Activated CD8-positive, alpha-beta memory T cell treated with anti-CD3 and anti-CD28 coated beads for 1 hour (primary cell): Measurements from ENCODE around the gene ATP6V1G2.

Experiments used
- DNase-seq, 2 donors: peaks; one replicate each; pipeline ENCODE4 v3.0.0-alpha.2; 2020; ENCODE audit warnings: low read depth in 1 of 2; ENCODE audit errors: extremely low read depth in 1 of 2

ATP6V1G2 gene

DNA sequence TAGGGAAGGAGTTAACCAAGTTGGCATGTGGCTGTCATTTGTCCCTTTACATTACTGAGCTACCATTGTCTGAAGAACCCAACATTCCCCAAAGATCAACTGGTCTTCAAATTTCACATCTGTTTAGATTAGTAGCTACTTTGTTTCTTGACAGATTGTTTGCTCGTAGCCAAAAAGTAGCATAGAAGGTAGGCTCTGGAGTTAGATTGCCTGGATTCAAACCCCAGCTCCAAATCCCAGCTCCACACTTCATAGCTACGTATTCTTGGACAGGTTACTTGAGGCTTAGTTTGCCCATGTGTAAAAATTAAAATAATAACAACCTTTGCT, 2.1 kb upstream of the ATP6V1G2 start:
- DNase-seq = no peak

- DNase-seq = no peak
These were observed 1.5 kb upstream of the ATP6V1G2 start for GRCh38 chr6:31547727-31548543.

DNA sequence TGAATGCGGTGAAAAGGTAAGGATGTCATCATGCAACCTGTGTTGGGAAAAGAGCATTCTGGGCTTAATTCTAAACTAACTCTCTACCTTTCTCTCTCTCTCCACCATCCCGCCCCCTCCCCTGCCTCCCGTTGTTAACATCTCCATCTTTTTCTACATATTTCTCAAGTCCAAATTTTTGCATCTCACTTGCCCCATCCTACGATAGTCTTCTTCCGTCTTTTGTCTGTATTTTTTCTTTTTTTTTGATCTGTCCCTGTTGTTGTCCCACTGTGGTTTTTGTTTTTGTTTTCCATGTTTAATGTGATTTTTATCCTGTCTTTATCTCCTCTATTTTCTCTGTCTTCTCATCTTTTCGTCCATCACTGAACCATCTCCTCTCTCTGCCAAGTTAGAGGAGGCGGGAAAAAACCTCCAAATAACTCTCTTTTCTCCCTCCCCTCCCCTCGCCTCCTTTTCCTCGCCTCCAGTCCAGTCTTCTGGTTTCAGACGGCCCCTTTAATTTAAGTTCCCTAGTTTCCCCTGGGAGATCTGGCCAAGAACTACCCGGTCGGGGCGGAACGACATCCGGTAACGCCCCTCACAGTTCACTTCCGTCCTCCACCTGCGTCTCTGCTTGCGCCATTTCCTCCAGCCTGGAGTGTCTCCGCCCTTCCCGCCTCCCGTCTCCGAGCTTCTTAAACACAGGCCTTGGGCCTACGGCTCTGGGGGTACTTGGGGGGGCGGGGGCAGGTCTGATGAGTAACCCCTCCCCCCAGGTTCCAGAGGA, 734 bp upstream of the ATP6V1G2 start, which contains the start of gene NFKBIL1:
Gene NFKBIL1, plus strand, starts transcription at position 651 of the 769 bp plus-strand sequence. Its CDS starts 87 bp downstream, at position 738.
- DNase-seq = peak; percentile 77 to 81

DNA sequence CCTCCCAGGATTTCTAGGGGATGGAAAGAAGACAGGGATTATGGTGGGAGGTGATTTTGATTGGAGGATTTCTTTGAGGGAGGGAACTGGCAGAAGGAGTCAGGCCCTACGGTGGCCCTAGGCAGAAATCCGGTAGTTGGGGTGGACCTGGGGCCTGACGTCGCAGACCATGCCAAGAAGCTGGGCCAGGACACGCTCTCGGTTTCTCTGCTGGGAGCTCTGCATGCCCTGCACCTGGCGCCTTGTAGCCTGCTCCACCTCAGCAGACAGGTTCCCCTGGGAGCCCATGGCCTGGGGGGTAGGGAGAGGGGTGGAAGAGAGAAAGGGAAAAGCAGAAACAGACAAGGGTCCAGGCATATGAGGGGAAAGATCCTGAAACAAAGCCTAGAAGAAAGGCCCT, 1.1 kb downstream of the ATP6V1G2 start:
- no peak for DNase-seq

- DNase-seq = no peak
These were observed 1.7 kb downstream of the ATP6V1G2 start for GRCh38 chr6:31544676-31545075.

- no peak for DNase-seq
These were observed 2.8 kb downstream of the ATP6V1G2 start for GRCh38 chr6:31543639-31544038.

DNA sequence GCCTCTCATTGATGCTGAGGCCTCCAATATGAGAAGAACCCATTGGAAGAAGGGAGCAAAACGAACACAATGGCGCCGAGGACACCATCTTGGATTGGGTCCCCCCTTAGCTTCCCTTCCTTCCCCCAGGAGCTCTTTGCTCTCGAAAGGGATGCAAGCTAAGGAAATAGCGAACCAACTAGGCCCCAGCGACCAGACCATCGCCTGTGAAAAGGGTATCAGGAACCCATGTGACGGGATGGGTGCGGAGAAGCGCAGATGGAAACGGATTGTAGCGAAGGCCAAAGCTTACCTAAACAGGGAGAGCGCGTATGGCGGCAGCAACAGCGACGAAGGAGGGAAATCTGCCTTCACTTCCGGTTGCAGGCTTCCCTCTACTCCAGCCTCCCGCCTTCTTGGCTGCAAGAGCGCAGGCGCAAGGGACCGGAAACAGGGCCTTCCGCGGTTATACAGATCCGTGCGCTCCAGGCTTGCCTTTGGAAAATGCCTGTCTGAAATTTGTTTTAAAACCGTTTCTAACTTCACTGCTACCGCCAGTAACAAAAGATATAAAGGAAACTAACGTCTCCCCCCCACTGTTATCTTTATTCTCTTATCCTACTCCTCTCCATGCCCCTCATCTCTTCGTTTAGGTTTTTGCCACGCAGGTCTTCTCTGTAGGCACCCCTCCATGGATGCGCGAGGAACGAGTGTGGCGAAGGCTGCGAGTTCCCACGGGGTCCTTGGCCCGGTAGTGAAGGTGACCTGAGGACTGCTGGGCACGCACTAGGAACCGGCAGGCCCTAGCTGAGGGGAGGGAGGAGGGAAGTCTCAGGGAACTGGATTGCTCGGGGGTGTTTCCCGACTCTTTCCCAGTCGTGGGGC, 4.5 kb downstream of the ATP6V1G2 start, which contains the start of gene DDX39B:
Gene DDX39B, minus strand, starts transcription at position 346 of the 864 bp plus-strand sequence. CDS start 1,471 bp downstream, outside the sequence.
- DNase-seq = peak; percentile 84 to 89

GRCh38 chr6:31541059-31541657, 5.2 kb downstream of the ATP6V1G2 start:
- peak in 1 of 2 donors; percentile 47 for DNase-seq

GRCh38 chr6:31540640-31541039, 5.8 kb downstream of the ATP6V1G2 start:
- DNase-seq = no peak

GRCh38 chr6:31538805-31539400, 7.5 kb downstream of the ATP6V1G2 start:
- no peak for DNase-seq

GRCh38 chr6:31535538-31536324, 10.7 kb downstream of the ATP6V1G2 start:
- no peak for DNase-seq

- DNase-seq = no peak
These were observed 11.8 kb downstream of the ATP6V1G2 start for GRCh38 chr6:31534521-31535040.

DNA sequence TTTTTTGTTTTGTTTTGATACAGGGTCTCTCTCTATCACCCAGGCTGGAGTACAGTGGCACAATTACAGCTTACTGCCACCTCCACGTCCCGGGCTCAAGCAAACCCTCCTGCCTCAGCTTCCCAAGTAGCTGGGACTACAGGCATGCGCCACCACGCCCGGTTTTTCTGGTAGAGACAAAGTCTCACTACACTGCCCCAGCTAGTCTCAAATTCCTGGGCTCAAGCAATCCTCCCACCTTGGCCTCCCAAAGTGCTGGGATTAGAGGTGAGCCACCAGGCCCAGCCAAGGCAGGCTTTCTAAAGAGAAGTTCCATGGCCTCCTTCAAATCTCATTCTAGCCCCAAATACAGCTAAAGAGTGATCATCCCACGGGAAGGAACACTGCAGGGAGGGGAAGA, 12.4 kb downstream of the ATP6V1G2 start:
- no peak for DNase-seq

- no peak for DNase-seq
These were observed 13.0 kb downstream of the ATP6V1G2 start for GRCh38 chr6:31533455-31533841.

GRCh38 chr6:31532644-31533454, 13.6 kb downstream of the ATP6V1G2 start:
- DNase-seq = no peak

- no peak for DNase-seq
These were observed 14.4 kb downstream of the ATP6V1G2 start for GRCh38 chr6:31531771-31532643.

DNA sequence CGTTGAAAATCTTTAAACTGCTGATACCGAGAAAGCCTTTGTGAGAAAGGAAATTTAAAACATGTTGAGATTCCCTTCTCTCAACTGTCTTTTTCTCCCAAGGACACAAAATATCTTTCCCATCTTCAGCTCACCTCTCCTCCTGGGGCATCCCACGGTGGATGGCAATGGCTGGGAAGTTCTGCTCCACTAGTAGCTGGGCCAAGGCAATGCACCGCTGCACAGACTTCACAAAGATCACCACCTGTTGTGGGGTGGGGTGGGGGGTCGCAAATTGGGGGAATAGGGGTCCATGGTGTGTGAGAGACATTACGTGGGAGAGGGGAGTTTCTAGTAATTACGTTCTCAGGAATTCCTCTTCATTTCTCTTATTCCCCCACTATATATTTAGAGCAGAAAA, 15.2 kb downstream of the ATP6V1G2 start:
- no peak for DNase-seq
